Measurements from ENCODE around the gene DPM3. TPM values are rescaled to one million over a fixed set of nuclear protein-coding genes. Genes with fewer than 3 reads are reported as not detected.

DPM3 gene
- total RNA-seq, 1 experiment from 2014 or later, result 73.5 TPM

GRCh38 chr1:155186067-155186793 lies 45.9 kb upstream of the DPM3 start:
- peak overlapping the region; percentile 57; the same call in 1 of the 2 replicates for H3K27ac Mint-ChIP-seq
- no peaks in the 10 kb centered on the region for H3K9me3 Mint-ChIP-seq
- ChIA-PET CTCF (interaction anchor here (1.1 to 4.5 kb wide), 10 partner anchors 8 to 187 kb away, joined by 3 to 39 read pairs (median 9); partner anchors contain the start of gene KRTCAP2), POLR2A (interaction anchor here (0.9 to 2.1 kb wide), 2 partner anchors 9 to 10 kb away, joined by 3 to 9 read pairs; no protein-coding TSS in a partner anchor)
- 0 out of 2 replicates have a peak overlapping the region, but pooled peaks have one; percentile 40 for H3K4me3 Mint-ChIP-seq
- H3K36me3 Mint-ChIP-seq, result peaks cover 8% of the 10 kb centered on the region
- DNase-seq (ENCODE audit: low spot score) (no peak), ATAC-seq (peak; percentile 51)
- H3K4me1 Mint-ChIP-seq, result peaks cover 29% of the 10 kb centered on the region
- TF ChIP-seq, protein P1, sequence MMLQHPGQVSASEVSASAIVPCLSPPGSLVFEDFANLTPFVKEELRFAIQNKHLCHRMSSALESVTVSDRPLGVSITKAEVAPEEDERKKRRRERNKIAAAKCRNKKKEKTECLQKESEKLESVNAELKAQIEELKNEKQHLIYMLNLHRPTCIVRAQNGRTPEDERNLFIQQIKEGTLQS (CRISPR knock-in tag; conservative IDR thresholded peaks at IDR 0.05), result no peak
- TF ChIP-seq TCF7 (CRISPR knock-in tag; IDR thresholded peaks at IDR 0.05; ENCODE audit: low read depth) (no peak), E2F5 (CRISPR knock-in tag; IDR thresholded peaks at IDR 0.05) (no peak), NR3C1 (CRISPR knock-in tag; conservative IDR thresholded peaks at IDR 0.05; ENCODE audit: low read depth) (no peak), JUN (CRISPR knock-in tag; IDR thresholded peaks at IDR 0.05) (no peak), CREB1 (CRISPR knock-in tag; IDR thresholded peaks at IDR 0.05) (no peak), EMX1 (CRISPR knock-in tag; IDR thresholded peaks at IDR 0.05) (no peak), ZNF317 (CRISPR knock-in tag; IDR thresholded peaks at IDR 0.05; ENCODE audit: borderline replicate concordance, low read depth) (no peak)
- TF ChIP-seq, protein P2, sequence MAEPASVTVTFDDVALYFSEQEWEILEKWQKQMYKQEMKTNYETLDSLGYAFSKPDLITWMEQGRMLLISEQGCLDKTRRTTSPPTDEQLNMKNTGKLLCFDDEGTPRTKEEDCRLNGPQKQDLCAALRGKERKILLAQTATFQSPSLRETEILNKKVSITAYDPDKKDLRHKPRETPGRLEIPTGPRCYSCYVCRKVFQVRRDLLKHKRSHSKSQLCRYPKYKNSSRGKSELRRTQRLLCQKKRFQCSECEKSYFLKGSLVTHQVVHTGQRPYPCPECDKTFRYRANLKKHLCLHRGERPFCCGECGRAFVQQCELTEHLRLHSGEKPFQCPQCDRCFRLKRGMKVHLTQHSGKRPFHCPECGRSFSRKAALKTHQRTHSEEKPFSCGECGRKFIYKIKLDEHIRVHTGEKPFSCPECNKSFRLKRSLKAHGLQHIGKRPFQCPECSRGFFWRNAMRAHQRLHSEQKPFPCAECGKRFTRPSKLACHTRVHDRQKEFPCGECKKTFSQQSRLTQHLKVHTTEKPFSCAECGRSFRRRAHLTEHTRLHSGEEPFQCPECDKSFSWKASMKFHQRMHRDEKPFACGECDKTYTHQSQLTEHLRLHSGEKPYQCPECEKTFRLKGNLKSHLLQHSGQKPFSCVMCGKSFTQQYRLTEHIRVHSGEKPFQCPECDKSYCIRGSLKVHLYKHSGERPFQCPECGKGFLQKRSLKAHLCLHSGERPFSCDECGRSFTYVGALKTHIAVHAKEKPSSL (CRISPR knock-in tag; conservative IDR thresholded peaks at IDR 0.05), result no peak
- TF ChIP-seq, protein P3, sequence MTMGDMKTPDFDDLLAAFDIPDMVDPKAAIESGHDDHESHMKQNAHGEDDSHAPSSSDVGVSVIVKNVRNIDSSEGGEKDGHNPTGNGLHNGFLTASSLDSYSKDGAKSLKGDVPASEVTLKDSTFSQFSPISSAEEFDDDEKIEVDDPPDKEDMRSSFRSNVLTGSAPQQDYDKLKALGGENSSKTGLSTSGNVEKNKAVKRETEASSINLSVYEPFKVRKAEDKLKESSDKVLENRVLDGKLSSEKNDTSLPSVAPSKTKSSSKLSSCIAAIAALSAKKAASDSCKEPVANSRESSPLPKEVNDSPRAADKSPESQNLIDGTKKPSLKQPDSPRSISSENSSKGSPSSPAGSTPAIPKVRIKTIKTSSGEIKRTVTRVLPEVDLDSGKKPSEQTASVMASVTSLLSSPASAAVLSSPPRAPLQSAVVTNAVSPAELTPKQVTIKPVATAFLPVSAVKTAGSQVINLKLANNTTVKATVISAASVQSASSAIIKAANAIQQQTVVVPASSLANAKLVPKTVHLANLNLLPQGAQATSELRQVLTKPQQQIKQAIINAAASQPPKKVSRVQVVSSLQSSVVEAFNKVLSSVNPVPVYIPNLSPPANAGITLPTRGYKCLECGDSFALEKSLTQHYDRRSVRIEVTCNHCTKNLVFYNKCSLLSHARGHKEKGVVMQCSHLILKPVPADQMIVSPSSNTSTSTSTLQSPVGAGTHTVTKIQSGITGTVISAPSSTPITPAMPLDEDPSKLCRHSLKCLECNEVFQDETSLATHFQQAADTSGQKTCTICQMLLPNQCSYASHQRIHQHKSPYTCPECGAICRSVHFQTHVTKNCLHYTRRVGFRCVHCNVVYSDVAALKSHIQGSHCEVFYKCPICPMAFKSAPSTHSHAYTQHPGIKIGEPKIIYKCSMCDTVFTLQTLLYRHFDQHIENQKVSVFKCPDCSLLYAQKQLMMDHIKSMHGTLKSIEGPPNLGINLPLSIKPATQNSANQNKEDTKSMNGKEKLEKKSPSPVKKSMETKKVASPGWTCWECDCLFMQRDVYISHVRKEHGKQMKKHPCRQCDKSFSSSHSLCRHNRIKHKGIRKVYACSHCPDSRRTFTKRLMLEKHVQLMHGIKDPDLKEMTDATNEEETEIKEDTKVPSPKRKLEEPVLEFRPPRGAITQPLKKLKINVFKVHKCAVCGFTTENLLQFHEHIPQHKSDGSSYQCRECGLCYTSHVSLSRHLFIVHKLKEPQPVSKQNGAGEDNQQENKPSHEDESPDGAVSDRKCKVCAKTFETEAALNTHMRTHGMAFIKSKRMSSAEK (CRISPR knock-in tag; IDR thresholded peaks at IDR 0.05; ENCODE audit: borderline replicate concordance), result no peak
- TF ChIP-seq, protein P4, sequence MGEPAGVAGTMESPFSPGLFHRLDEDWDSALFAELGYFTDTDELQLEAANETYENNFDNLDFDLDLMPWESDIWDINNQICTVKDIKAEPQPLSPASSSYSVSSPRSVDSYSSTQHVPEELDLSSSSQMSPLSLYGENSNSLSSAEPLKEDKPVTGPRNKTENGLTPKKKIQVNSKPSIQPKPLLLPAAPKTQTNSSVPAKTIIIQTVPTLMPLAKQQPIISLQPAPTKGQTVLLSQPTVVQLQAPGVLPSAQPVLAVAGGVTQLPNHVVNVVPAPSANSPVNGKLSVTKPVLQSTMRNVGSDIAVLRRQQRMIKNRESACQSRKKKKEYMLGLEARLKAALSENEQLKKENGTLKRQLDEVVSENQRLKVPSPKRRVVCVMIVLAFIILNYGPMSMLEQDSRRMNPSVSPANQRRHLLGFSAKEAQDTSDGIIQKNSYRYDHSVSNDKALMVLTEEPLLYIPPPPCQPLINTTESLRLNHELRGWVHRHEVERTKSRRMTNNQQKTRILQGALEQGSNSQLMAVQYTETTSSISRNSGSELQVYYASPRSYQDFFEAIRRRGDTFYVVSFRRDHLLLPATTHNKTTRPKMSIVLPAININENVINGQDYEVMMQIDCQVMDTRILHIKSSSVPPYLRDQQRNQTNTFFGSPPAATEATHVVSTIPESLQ (CRISPR knock-in tag; IDR thresholded peaks at IDR 0.05), result no peak
- TF ChIP-seq, protein P5, sequence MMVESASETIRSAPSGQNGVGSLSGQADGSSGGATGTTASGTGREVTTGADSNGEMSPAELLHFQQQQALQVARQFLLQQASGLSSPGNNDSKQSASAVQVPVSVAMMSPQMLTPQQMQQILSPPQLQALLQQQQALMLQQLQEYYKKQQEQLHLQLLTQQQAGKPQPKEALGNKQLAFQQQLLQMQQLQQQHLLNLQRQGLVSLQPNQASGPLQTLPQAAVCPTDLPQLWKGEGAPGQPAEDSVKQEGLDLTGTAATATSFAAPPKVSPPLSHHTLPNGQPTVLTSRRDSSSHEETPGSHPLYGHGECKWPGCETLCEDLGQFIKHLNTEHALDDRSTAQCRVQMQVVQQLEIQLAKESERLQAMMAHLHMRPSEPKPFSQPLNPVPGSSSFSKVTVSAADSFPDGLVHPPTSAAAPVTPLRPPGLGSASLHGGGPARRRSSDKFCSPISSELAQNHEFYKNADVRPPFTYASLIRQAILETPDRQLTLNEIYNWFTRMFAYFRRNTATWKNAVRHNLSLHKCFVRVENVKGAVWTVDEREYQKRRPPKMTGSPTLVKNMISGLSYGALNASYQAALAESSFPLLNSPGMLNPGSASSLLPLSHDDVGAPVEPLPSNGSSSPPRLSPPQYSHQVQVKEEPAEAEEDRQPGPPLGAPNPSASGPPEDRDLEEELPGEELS (CRISPR knock-in tag; IDR thresholded peaks at IDR 0.05), result no peak
- H3K27me3 Mint-ChIP-seq (ENCODE audit: low read depth), result no peaks in the 10 kb centered on the region

All from WTC11 (cell line).